ENCODE measurements around the gene CHN2. TPM values are rescaled to one million over a fixed set of nuclear protein-coding genes. Genes with fewer than 3 reads are reported as not detected.
"Not testable (repeated sequence)": the region's sequence is repeated elsewhere in the genome, so short reads cannot be mapped to it uniquely, and the experiment has no call there.

Gene CHN2
- total RNA-seq, 1 donor from 2014 or later = 20.2 TPM

DNA sequence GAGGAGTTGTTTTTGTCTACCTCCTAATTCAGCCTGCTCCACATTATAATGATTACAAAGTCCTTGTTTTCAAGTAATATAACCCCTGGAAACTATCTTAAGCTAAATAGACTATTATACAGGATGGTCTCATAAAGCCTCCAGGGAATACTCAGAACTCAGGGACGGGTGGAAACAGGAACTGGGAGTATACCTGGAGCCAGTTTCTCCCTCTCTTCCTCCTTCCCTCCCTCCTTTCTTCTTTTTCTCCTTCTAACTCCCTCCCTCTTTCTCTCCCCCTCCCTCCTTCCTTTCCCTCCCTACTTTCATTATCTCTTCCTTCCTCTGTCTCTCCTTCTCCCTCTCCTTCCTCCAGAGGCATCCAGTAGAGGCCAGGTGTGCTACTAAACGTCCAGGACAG is 292.8 kb downstream of the CHN2 start:
- DNase-seq (ENCODE audit: low spot score) = no peak

- no peak for DNase-seq (ENCODE audit: low spot score)
Measured at GRCh38 chr7:29488203-29488970, 293.8 kb downstream of the CHN2 start.

DNA sequence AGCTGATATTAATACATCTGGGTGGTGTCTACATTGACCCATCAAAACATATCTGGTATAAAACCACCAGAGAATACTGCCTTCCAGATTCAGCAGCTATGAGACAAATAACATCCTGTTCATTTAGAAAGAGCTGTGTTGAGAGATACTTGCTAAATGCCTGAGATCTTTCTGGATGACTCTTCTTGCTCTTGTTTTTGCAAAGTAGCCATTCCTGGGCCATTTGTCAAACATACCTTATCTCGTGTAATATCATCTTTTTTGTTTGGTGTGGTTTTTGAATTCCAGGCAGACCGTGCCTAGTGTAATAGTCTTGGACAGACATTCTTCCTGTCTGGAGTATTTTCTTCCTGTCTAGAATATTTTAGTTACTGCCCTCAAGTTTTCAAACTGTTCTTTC is 294.4 kb downstream of the CHN2 start:
- peak; percentile 82 for DNase-seq (ENCODE audit: low spot score)

GRCh38 chr7:29490094-29490607 is 295.6 kb downstream of the CHN2 start:
- no peak for DNase-seq (ENCODE audit: low spot score)

- peak; percentile 76 for DNase-seq (ENCODE audit: low spot score)
Measured at GRCh38 chr7:29494350-29494749, 299.8 kb downstream of the CHN2 start.

DNA sequence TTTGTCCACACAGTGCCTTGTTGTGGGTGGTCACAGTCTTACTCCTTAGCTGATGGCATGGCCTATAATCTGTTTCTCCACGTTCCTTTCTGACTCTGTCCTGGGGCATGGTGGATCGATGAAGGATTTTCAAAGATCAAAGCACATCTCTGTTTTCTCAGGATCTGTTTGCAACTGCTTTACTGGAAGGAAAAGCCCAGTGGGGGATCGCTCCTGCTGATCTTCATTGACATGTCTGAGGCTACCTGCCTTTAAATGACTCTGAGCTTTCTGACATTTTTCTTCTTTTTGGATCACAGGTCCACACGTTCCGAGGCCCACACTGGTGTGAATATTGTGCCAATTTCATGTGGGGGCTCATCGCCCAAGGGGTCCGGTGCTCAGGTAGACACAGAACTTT is 301.1 kb downstream of the CHN2 start:
- no peak for DNase-seq (ENCODE audit: low spot score)

DNA sequence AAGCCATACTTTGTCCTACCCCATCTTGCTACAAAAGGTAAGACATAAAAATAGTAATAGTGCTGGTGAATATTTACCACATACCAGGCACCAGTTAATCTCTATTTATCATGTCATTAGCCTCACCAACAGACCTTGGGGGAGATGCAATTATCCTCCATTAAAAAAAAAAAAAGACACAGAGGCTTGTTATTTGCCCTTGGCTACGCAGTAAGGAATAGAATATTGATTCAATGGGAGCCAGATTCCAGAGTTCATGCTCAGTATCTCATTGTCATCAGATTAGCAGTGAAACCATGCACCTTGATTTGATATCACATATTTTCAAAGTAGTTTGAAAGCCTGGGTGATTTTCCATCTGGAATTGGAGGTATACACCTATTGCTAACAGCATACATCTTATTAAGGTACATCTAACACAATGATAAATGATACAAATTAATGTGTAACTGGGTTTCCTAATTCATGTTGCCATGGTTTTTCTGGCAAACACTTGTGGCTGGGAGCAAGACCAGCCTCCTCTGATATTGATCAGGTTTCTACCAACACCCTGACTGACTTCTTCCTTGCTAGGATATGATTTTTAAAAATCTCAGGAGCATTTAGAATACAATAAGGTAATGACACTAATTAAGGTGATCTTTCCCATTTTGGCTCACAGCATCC is 301.9 kb downstream of the CHN2 start:
- DNase-seq (ENCODE audit: low spot score) = no peak

GRCh38 chr7:29499932-29500331 is 305.4 kb downstream of the CHN2 start:
- no peak for DNase-seq (ENCODE audit: low spot score)

- no peak for DNase-seq (ENCODE audit: low spot score)
Measured at GRCh38 chr7:29500719-29501118, 306.1 kb downstream of the CHN2 start.

- no peak for DNase-seq (ENCODE audit: low spot score)
Measured at GRCh38 chr7:29502133-29502532, 307.6 kb downstream of the CHN2 start.

- no peak for DNase-seq (ENCODE audit: low spot score)
Measured at GRCh38 chr7:29505931-29506330, 311.4 kb downstream of the CHN2 start.

DNA sequence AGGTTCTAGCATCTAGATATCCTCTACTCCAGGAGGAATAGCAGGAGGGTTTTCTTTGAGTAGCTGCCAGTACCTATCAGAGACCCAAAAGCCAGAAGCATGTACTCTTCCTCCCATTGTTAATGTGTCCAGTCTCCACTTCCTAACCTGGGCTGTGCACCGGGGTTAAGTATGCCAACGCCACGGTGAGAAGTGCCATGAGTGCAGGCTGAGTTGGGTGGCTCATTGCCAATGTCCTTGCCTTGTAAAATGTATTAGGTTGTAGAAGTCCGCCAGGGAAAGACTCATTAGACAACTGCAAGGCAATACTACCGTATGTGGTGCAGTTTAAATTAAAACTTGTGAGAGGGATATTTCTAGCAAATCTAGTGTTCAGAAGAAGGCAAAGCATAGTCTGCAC is 314.0 kb downstream of the CHN2 start:
- no peak for DNase-seq (ENCODE audit: low spot score)

DNA sequence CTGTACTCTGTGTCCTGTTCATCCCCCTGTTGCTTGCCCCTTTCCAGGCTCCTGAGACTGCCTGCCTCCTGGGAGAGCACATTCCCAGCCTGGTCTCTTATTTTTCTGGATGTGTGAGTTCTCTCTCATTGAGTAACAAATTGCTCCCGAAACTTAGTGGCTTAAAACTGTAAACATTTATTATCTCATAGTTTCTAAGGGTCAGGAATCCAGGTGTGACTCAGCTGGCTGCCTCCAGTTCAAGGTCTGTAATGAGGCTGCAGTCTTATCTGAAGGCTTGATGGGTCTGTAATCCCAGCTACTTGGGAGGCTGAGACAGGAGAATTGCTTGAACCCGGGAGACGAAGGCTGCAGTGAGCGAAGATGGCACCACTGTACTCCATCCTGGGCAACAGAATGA is 315.5 kb downstream of the CHN2 start:
- DNase-seq (ENCODE audit: low spot score) = no peak

DNA sequence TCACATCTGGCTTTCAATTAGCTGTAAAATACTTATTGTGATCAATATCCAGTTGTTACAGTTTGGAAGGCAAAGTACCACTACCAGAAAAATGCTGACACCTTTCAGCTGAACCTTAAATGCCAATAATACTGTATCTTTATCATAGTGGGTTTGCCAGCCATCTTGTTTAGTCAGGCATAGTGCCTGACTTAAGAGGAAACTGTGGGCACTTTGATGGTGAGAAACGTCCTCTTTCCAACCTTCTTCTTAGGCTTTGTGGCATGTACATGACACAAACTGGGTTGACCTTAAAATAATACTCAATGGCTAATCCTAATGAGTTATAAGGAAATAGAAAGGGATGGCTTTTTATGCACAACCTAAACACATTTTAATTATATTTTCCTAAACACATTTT is 316.8 kb downstream of the CHN2 start:
- DNase-seq (ENCODE audit: low spot score) = no peak

DNA sequence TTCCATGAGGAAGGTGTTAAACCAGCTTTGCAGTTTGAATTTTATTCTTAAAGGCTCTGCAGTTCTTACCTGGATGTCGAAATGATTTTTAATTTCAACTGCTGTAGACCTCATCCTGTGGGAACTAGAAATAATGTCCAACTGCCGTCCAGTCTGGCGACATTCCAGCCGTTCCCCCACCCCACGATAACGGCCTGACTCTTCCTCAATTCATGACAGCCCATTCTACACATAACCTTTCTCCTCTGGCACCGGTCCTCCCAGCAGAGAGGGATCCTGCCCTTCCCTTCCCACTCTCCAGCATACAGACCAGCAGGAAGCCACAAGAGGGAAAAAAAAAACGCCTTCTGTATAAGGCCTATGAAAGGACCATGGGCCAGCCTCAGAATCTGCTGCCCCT is 317.3 kb downstream of the CHN2 start:
- no peak for DNase-seq (ENCODE audit: low spot score)

GRCh38 chr7:29516491-29516890 is 321.9 kb downstream of the CHN2 start:
- DNase-seq (ENCODE audit: low spot score) = peak; percentile 10

DNA sequence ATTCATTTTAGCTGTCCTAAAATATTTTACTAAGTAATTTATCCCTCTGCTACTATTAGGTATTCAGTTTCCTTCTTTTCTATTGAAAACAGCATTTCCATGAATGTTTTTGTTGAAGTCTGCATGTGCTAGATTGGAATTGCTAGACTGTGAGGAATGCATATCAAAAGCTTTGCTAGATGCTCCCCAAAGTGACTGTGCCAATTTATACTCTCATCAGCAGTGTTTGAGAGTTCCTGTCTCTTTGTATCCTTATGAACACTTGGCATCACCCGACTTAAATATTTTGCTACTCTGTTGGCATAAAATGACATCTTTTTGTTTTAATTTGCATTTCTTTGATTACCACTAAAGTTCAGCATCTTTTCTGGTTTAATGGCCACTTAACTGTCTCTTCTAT is 324.0 kb downstream of the CHN2 start:
- DNase-seq (ENCODE audit: low spot score) = peak; percentile 12

DNA sequence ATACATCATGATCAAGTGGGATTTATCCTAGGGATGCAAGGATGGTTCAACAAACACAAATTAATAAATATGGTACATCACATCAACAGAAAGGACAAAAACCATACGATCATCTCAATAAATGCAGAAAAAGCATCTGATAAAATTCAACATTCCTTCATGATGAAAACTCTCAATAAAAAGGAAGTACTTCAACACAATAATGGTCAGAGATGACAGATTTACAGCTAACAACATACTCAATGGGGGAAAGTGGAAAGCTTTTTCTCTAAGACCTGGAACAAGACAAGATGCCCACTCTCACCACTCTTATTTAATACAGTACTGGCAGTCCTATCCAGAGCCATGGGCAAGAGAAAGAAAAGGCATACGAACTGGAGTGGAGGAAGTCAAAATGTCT is 329.2 kb downstream of the CHN2 start:
- DNase-seq (ENCODE audit: low spot score) = no peak

GRCh38 chr7:29527505-29528108 is 333.0 kb downstream of the CHN2 start:
- DNase-seq (ENCODE audit: low spot score) = no peak

- not testable (repeated sequence) for DNase-seq (ENCODE audit: low spot score)
Measured at GRCh38 chr7:29528526-29528925, 334.0 kb downstream of the CHN2 start.
